B cell (primary cell): ENCODE data around the gene PRKAG2.

Experiments
- CTCF ChIP-seq: fragments of 200-600 bp; IDR thresholded peaks from one replicate; pipeline ENCODE4 v1.8.0; 2022; ENCODE audit warnings: antibody characterized with exemption, mild to moderate bottlenecking
- EZH2 ChIP-seq: IDR thresholded peaks from 2 replicates; pipeline ENCODE4 v1.6.1; 2012; ENCODE audit warnings: borderline replicate concordance, low read depth, mild to moderate bottlenecking, moderate library complexity, low read length; ENCODE audit not compliant: insufficient read depth, poor library complexity, severe bottlenecking

- TF ChIP-seq CTCF (no peak), EZH2 (no peak)
Measured at GRCh38 chr7:151566897-151567320, 310.0 kb downstream of the PRKAG2 start.
